GM06990 (cell line): Measurements from ENCODE around the gene PDE3B.
A peak's percentile ranks its signal among the peaks of the same experiment; 100 is the strongest.
"Not testable (repeated sequence)": the region's sequence is repeated elsewhere in the genome, so short reads cannot be mapped to it uniquely, and the experiment has no call there.

ENCODE experiments used
- DNase-seq: peaks from one replicate; pipeline ENCODE4 v3.0.0-alpha.2; 2011; ENCODE audit not compliant: insufficient read length; ENCODE audit errors: extremely low read depth
- H3K27me3 ChIP-seq: replicated peaks from 2 replicates; pipeline ENCODE4 v1.6.0; 2011; ENCODE audit warnings: low read length; ENCODE audit not compliant: control insufficient read depth, insufficient read depth
- H3K36me3 ChIP-seq: 2 replicates; pipeline ENCODE4 v1.5.1; 2011; ENCODE audit warnings: low read length; ENCODE audit not compliant: control insufficient read depth, insufficient read depth
- H3K4me3 ChIP-seq: replicated peaks from 2 replicates; pipeline ENCODE4 v1.5.1; 2011; ENCODE audit warnings: low read depth, mild to moderate bottlenecking, control low read depth, low read length
- TF ChIP-seq, protein P1 (sequence below): IDR thresholded peaks from 2 replicates; pipeline ENCODE4 v1.5.1; 2011; ENCODE audit warnings: low read length, control low read depth, mild to moderate bottlenecking, inconsistent platforms; ENCODE audit not compliant: insufficient read depth, poor library complexity, severe bottlenecking

Gene PDE3B

DNA sequence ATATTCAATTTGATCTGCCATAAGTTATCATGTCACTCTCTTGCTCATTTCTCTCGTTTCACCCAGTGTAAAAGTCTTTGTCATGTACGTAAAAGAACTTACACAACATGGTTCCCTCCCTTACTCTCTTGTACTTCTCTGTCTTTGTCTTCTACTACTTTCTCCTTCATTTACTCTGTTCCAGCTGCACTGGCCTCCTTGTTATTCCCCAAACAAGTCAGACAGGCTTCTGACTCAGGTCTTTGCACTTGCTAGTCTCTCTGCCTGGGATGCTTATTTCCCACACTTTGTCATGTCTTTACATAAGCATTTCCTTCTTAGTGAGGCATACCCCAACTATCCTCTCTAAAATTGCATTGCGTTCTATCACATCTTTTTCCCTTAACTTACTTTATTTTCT is 131.1 kb downstream of the PDE3B start:
- Histone ChIP-seq H3K27me3 (no peaks in the 10 kb centered on the region), H3K36me3 (no peaks in the 10 kb centered on the region), H3K4me3 (no peak overlapping the region)
- DNase-seq = no peak
- TF ChIP-seq, protein P1, sequence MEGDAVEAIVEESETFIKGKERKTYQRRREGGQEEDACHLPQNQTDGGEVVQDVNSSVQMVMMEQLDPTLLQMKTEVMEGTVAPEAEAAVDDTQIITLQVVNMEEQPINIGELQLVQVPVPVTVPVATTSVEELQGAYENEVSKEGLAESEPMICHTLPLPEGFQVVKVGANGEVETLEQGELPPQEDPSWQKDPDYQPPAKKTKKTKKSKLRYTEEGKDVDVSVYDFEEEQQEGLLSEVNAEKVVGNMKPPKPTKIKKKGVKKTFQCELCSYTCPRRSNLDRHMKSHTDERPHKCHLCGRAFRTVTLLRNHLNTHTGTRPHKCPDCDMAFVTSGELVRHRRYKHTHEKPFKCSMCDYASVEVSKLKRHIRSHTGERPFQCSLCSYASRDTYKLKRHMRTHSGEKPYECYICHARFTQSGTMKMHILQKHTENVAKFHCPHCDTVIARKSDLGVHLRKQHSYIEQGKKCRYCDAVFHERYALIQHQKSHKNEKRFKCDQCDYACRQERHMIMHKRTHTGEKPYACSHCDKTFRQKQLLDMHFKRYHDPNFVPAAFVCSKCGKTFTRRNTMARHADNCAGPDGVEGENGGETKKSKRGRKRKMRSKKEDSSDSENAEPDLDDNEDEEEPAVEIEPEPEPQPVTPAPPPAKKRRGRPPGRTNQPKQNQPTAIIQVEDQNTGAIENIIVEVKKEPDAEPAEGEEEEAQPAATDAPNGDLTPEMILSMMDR = no peak

GRCh38 chr11:14775897-14776296 is 132.3 kb downstream of the PDE3B start:
- TF ChIP-seq, protein P1 = no peak
- H3K36me3 ChIP-seq = no peaks in the 10 kb centered on the region
- no peaks in the 10 kb centered on the region for H3K27me3 ChIP-seq
- DNase-seq = no peak
- H3K4me3 ChIP-seq = no peak overlapping the region

DNA sequence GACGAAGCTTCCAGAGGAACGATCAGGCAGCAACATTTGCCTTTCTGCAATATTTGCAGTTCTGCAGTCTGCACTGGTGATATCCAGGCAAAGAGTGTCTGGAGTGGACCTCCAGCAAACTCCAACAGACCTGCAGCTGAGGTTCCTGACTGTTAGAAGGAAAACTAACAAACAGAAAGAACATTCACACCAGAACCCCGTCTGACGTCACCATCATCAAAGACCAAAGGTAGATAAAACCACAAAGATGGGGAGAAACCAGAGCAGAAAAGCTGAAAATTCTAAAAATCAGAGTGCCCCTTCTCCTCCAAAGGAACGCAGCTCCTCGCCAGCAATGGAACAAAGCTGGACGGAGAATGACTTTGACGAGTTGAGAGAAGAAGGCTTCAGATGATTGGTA is 134.9 kb downstream of the PDE3B start:
- not testable (repeated sequence) for H3K27me3 ChIP-seq, H3K4me3 ChIP-seq, DNase-seq, H3K36me3 ChIP-seq

GRCh38 chr11:14783788-14784187 is 140.2 kb downstream of the PDE3B start:
- TF ChIP-seq, protein P1 = no peak
- DNase-seq = no peak
- Histone ChIP-seq H3K4me3 (no peak overlapping the region), H3K36me3 (no peaks in the 10 kb centered on the region), H3K27me3 (no peaks in the 10 kb centered on the region)

GRCh38 chr11:14784230-14784629 is 140.6 kb downstream of the PDE3B start:
- no peaks in the 10 kb centered on the region for H3K27me3 ChIP-seq
- DNase-seq = no peak
- H3K36me3 ChIP-seq = no peaks in the 10 kb centered on the region
- TF ChIP-seq, protein P1 = no peak
- no peak overlapping the region for H3K4me3 ChIP-seq

DNA sequence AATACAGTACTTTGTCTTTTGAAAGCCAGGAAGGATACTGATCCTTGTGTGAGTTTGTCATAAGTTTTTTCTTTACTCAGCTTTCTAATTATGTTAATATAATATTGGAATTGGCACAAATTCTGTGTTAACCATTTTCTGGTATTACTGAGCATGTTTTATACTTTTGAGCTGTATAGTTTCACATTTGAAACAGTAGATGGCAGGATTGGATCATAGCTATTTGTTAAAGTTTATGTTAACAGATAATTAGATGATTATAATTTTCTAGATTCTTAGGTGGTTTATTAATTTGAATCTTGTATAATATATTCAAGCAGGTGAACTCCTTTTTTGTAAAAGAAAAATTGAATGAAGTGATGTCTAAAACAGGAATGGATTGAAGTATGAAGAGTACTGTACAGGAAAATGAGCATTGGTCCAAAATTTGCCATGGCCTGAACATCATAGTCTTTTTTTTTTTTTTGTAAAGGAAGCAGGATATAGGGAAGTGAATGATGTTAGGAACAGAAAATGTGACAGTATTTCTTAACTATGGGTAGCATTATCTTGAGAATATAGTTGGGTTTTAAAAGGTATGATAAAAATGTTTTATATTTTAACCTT is 146.4 kb downstream of the PDE3B start:
- TF ChIP-seq, protein P1 = peak; percentile 35
- no peaks in the 10 kb centered on the region for H3K36me3 ChIP-seq
- no peak for DNase-seq
- H3K4me3 ChIP-seq = no peak overlapping the region
- no peaks in the 10 kb centered on the region for H3K27me3 ChIP-seq
